Measurements from ENCODE around the gene XDH.

Gene XDH

GRCh38 chr2:31329081-31329625 lies 85.4 kb downstream of the XDH start:
- Histone ChIP-seq H4K20me1 (ENCODE audit: control insufficient read depth, insufficient read depth, low read depth, low read length) (no peaks in the 10 kb centered on the region), H3K4me1 (ENCODE audit: control insufficient read depth, low read length) (no peaks in the 10 kb centered on the region), H3K9me3 (ENCODE audit: control insufficient read depth, insufficient read depth, low read length) (no peaks in the 10 kb centered on the region), H3K27ac (ENCODE audit: low read depth, low read length) (no peak overlapping the region), H3K4me2 (ENCODE audit: low read length) (no peak overlapping the region), H3K4me3 (ENCODE audit: low read length) (no peak overlapping the region), H3K9me2 (replicated peaks; ENCODE audit: control insufficient read depth, low read length) (no peaks in the 10 kb centered on the region), H3K27me3 (ENCODE audit: control insufficient read depth, low read length) (peaks cover 21% of the 10 kb centered on the region), H3F3A (ENCODE audit: control insufficient read depth, insufficient read depth) (no peaks in the 10 kb centered on the region), H3K36me3 (ENCODE audit: control insufficient read depth, low read length) (no peaks in the 10 kb centered on the region), H3K79me2 (ENCODE audit: control insufficient read depth, low read length) (no peaks in the 10 kb centered on the region)
- TF ChIP-seq CTCF (IDR thresholded peaks at IDR 0.05; ENCODE audit: low read depth, low read length, poor library complexity, severe bottlenecking) = no peak
- TF ChIP-seq EZH2phosphoT487 (IDR thresholded peaks at IDR 0.05; ENCODE audit: borderline replicate concordance, low read length) = no peak

- Histone ChIP-seq H3F3A (ENCODE audit: control insufficient read depth, insufficient read depth) (no peaks in the 10 kb centered on the region), H4K20me1 (ENCODE audit: control insufficient read depth, insufficient read depth, low read depth, low read length) (no peaks in the 10 kb centered on the region), H3K9me2 (replicated peaks; ENCODE audit: control insufficient read depth, low read length) (no peaks in the 10 kb centered on the region), H3K27ac (ENCODE audit: low read depth, low read length) (no peak overlapping the region), H3K79me2 (ENCODE audit: control insufficient read depth, low read length) (no peaks in the 10 kb centered on the region), H3K27me3 (ENCODE audit: control insufficient read depth, low read length) (peaks cover 20% of the 10 kb centered on the region), H3K36me3 (ENCODE audit: control insufficient read depth, low read length) (no peaks in the 10 kb centered on the region), H3K4me1 (ENCODE audit: control insufficient read depth, low read length) (no peaks in the 10 kb centered on the region), H3K4me3 (ENCODE audit: low read length) (no peak overlapping the region), H3K9me3 (ENCODE audit: control insufficient read depth, insufficient read depth, low read length) (no peaks in the 10 kb centered on the region), H3K4me2 (ENCODE audit: low read length) (no peak overlapping the region)
- TF ChIP-seq CTCF (IDR thresholded peaks at IDR 0.05; ENCODE audit: low read depth, low read length, poor library complexity, severe bottlenecking) = no peak
These were observed 86.5 kb downstream of the XDH start for GRCh38 chr2:31328026-31328425.

GRCh38 chr2:31327505-31327904 lies 87.0 kb downstream of the XDH start:
- H3K4me3 ChIP-seq (ENCODE audit: low read length) = no peak overlapping the region
- H3K4me2 ChIP-seq (ENCODE audit: low read length) = no peak overlapping the region
- no peaks in the 10 kb centered on the region for H4K20me1 ChIP-seq (ENCODE audit: control insufficient read depth, insufficient read depth, low read depth, low read length)
- H3K36me3 ChIP-seq (ENCODE audit: control insufficient read depth, low read length) = no peaks in the 10 kb centered on the region
- TF ChIP-seq EZH2phosphoT487 (IDR thresholded peaks at IDR 0.05; ENCODE audit: borderline replicate concordance, low read length) = no peak
- no peak for TF ChIP-seq CTCF (IDR thresholded peaks at IDR 0.05; ENCODE audit: low read depth, low read length, poor library complexity, severe bottlenecking)
- no peak overlapping the region for H3K27ac ChIP-seq (ENCODE audit: low read depth, low read length)
- H3F3A ChIP-seq (ENCODE audit: control insufficient read depth, insufficient read depth) = no peaks in the 10 kb centered on the region
- H3K79me2 ChIP-seq (ENCODE audit: control insufficient read depth, low read length) = no peaks in the 10 kb centered on the region
- peaks cover 19% of the 10 kb centered on the region for H3K27me3 ChIP-seq (ENCODE audit: control insufficient read depth, low read length)
- no peaks in the 10 kb centered on the region for H3K9me2 ChIP-seq (replicated peaks; ENCODE audit: control insufficient read depth, low read length)
- H3K4me1 ChIP-seq (ENCODE audit: control insufficient read depth, low read length) = no peaks in the 10 kb centered on the region
- no peaks in the 10 kb centered on the region for H3K9me3 ChIP-seq (ENCODE audit: control insufficient read depth, insufficient read depth, low read length)

Measured in DOHH2 (cell line).